GM18519 (cell line): ENCODE results near the gene CDH4.
"Not testable (repeated sequence)": the region's sequence is repeated elsewhere in the genome, so short reads cannot be mapped to it uniquely, and the experiment has no call there.

Experiments
- ATAC-seq: cut with Tn5 transposase; IDR thresholded peaks from one replicate; pipeline ENCODE4 v1.9.1; 2021; ENCODE audit warnings: mild to moderate bottlenecking, moderate library complexity; ENCODE audit not compliant: unreplicated experiment, low FRiP score

The CDH4 gene

DNA sequence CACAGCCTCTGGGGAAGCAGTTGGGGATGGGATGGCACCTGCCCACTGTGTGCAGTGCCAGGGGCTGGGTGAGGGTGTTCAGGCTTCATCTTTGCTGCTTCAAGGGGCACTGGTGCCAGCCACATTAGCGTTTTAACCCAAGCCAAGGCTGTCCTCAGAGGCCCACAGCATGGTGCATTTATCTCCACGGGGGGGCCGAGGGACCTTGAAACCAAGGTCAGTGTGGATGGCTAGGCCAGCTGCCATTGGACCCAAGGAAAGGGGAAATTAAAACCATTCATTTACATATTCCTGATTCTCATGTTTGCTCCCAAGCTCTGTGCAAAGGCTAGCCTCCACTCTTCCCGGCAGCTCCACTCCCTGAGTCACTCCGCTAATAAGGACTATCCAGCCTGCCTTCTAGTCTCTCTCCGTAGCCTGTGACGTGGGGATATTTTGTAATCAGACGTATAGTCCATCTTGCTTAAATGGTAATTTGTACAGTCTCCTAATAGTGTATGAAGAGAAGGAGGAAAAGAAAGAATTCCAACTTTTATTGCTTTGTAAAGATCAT, 197.1 kb downstream of the CDH4 start:
- no peak for ATAC-seq

DNA sequence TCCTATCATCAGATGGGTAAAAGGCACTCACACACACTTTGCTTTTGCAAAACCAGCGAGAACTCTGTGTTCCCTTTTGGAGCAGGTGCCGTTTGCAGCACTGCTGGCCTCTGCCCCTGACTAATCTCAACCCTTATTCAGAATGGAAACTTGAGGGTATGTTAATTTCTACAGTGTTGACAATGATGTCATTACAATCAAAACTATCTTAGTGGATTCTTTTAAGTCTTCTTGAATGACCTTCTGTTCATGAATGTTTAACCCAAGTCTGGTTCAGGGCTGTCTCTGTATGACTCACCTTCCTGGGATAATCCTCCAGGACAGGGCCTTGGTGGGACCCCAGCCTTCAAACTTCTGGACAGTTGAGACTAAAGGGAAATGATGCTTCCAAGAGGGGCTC, 197.9 kb downstream of the CDH4 start:
- ATAC-seq, result no peak

DNA sequence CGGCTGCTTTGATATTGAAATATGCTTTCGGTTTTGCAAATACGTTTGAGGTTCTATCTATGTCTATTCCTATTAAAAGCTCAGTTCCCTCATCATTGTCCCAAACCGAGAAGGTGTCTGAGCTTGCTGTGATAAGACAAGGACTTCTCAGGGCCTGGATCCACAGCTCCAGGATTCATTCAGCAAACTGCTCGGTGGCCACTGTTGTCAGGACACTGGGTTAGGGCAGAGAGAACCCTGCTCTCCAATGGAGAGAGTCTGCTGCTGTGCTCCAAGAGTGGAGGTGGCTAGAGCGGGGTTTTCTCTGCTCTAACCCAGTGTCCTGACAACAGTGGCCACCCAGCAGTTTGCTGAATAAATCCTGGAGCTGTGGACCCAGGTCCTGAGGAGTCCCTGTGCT, 198.5 kb downstream of the CDH4 start:
- ATAC-seq, result no peak

DNA sequence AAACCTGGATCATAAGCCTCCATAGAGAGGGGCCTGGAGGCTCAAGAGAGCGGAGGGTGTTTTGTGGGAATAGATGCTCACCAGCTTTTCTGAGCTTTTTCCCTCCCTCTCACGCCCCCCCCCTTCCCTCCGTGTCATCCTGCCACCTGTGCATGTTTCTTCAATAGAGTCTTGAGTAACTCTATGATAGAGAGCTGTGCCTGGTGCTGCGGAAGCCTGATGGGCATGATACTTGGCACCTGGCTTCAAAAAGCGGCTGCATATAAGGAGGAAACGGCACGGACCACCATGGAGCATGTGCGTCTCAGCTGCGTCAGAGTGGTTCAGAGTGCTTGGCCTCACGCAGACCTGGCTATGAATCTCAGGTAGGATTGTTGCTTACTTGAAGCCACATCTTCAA, 198.9 kb downstream of the CDH4 start:
- no peak for ATAC-seq

DNA sequence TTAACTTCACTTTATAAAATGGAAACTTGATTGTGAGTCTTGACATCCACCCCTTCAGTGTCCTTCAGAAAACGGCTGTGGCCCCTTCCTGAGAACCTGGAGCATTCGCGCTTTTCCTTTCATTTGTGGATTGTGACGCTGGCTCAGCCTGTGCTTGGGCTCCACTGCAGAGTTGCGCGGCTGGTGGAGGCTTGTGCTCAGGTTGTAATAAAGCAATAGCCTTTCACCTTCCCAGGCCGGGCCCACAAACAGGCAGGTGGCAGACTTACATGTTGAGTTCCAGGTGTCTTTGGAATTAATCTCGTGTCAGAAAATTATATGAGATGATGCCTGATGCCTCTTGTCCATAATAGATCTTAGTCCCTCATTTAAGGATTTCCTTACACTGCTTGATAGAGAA, 199.9 kb downstream of the CDH4 start:
- ATAC-seq, result no peak

DNA sequence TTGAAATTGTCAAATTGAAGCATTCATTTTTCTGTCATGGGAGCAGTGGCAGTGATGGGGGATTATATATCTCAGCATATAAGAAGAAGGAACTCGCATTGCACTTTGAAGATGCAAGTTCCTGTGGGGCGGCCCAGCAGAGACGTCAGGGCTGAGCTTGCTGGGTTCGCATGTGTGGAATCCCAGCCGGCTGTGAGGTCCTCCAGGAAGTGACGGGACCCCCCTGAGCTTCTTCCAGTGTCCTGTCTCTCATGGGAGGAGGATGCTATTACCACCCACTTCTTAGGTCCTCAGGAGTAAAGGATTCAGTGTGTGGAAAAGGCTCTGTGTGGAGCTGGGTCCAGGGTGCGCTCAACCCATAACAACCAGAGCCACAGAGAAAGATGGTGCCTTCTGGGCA, 201.2 kb downstream of the CDH4 start:
- ATAC-seq, result no peak

DNA sequence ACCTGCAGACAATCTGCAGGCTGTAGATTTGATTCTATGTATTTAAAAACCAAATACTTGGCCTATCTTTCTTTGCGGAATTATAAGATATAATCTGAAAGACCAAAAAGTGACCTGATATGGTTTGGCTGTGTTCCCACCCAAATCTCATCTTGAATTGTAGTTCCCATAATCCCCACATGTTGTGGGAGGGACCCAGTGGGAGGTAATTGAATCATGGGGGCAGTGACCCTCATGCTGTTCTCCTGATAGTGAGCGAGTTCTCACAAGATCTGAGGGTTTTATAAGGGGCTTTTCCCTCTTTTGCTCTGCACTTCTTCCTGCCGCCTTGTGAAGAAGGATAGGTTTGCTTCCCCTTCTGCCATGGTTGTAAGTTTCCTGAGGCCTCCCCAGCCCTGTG, 201.6 kb downstream of the CDH4 start:
- not testable (repeated sequence) for ATAC-seq

DNA sequence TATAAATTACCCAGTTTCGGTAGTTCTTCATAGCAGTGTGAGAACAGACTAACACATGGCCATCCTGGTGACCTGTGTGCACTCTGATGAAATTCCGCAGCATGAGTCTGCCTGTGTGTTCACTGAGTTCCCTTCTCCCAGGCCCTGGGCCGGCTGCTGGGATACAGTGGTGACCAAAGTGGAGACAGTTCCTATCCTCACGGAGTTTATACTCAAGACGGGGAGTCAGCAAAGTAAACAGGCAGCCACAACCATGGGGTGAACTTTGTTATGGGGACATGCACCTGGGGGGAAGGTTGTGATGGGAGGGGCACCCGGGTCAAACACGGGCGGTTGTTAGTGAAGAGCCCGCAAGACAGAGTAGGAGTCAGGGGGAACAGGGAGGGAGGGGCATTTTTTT, 202.0 kb downstream of the CDH4 start:
- ATAC-seq, result no peak

DNA sequence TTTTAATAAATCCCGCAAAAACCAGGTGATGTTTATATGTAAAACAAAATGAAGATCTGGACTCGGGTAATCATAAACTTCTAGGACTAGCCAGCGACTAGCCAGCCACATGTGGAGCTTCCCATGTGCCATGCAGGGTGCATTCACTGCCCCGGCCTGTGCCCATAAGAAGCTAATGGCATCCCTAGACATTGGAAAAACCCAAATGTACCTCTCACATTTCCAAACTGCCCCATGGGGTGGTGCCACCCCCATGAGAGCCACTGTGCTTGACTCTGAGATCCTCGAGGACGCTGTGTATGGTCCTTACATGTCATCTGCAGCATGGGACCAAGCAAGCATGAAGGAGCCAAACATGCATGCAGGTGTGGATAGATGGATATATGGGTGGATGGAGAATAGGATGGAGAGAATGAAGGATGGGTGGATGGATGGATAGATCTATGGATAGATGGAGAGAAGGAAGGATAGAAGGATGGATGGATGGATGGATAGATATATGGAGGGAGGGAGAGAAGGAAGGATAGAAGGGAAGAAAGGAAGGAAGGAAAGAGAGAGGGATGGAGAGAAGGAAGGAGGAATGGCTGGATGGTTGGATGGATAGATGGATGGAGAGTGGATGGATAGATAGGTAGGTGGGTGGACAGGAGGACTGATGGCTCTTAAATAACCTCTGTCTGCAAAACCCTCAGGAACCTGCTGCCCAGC, 203.6 kb downstream of the CDH4 start:
- no peak for ATAC-seq

DNA sequence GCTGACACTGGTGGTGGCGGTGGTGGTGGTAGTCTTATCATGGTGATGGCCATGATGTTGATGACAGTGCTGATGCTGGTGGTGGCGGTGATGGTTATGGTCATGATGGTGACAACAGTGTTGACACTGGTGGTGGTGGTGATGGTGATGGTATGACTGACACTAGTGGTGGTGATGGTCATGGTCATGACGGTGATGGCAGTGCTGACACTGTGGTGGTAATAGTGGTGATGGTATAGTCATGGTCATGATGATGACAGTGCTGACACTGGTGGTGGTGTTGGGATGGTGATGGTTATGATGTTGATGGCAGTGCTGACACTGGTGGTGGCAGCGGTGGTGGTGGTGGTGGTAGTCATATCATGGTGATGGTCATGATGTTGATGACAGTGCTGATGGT, 205.7 kb downstream of the CDH4 start:
- no peak for ATAC-seq

DNA sequence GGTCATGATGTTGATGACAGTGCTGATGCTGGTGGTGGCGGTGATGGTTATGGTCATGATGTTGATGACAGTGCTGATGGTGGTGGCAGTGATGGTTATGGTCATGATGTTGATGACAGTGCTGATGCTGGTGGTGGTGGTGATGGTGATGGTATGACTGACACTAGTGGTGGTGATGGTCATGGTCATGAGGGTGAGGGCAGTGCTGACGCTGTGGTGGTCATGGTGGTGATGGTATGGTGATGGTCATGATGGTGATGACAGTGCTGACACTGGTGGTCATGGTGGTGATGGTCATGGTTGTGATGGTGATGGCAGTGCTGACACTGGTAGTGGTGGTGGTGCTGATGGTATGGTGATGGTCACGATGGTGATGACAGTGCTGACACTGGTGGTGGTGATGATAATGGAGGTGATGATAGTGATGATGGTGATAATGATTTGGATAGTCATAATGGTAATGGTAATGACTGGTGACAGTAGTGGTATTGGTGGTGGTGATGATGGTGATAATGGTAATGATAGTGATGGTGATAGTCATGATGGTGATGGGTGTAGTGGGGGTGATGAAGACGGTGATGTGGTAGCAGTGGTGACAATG, 206.2 kb downstream of the CDH4 start:
- ATAC-seq, result no peak

DNA sequence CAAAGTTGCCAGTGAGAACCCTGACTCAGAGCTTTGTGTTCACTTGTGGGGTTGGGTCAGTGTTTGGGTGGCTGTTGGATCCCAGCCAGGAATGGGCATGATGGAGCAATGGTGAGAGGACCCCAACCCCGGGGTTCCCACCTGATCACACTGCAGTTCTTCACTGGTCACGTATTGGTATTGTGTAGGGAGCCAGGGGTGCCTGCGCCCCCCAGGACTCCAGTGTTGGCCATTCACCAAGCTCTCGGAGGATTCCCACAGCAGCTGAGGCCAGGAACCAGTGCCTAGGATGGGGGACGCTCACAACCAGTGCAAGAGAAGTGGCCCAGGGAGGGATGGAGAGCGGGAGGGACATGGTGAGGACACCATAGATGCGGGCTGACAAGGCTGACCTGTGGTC, 207.2 kb downstream of the CDH4 start:
- no peak for ATAC-seq

DNA sequence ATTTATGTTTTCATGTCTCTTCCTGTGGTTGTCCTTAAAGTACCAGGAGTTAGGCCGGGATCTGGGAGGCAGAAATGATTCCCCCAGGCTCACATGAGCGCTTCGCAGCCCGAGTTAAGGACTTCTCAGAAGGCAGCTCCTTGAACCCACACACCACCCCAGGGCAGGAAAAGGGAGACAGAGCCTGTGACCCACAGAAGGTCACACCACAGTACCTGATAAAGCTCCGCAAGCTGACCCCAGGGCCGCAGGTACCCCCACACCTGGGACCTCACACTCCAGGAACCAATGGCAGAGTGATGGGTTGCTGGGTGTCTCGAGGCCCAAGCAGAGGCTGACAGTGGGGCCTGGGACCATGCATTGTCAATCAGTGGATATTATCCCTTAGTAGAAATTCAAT, 207.6 kb downstream of the CDH4 start:
- ATAC-seq, result no peak

DNA sequence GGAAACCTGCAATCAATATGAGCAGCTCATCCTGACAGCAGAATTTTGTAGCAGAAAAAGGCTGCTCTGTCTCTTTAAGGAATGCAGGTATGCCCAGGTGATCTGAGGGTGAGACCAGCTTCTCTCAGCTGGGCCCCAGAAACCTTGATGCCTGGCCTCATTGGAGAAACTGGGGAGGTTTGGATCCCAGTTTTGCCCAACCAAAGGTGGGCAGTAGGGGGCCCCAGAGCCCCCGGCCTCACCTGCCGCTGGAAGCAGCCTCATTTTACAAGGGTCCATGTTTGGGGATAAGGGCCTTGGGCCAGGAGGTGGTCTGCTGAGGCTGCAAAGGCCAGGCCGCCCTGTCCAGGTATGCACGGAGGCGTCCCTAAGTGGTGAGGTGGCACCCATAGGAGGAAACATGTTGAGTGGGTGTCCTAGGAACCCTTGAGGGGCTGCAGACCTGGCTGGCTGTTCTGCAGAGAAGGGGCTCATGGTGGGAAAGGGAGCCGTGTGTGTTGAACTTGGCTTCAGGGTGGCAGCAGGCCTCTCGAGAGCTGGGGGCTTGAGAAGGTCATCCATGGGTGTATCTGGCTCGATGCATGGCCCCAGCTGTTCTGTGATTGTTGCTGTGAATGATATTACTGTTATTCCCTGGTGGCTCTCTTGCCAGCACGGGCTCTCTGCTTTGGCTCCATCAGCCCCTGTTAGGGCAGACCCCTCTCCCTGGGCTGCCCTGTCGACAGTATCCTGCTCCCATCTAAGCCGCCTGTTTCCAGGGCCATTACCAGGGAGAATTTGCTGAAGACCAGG, 208.4 kb downstream of the CDH4 start:
- ATAC-seq, result no peak

DNA sequence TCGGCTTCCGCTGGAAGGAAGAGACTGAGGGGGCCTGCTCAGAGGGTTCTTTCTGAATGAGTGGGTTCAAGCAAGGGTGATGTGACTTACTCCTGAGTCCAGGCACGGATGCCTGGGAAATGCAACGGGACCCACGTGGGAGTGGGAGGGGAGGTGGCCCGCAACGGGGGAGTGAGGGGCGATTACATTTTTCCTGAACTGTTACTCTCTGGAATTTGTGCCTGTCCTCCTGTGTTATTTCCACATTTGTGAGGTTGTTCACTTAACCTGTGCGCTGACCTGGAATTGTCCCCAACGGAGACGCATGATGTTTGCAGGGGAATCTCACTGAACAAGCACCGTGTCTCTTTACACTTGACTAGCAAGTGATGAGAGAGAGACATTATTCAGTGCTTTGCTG, 209.4 kb downstream of the CDH4 start:
- ATAC-seq, result no peak

DNA sequence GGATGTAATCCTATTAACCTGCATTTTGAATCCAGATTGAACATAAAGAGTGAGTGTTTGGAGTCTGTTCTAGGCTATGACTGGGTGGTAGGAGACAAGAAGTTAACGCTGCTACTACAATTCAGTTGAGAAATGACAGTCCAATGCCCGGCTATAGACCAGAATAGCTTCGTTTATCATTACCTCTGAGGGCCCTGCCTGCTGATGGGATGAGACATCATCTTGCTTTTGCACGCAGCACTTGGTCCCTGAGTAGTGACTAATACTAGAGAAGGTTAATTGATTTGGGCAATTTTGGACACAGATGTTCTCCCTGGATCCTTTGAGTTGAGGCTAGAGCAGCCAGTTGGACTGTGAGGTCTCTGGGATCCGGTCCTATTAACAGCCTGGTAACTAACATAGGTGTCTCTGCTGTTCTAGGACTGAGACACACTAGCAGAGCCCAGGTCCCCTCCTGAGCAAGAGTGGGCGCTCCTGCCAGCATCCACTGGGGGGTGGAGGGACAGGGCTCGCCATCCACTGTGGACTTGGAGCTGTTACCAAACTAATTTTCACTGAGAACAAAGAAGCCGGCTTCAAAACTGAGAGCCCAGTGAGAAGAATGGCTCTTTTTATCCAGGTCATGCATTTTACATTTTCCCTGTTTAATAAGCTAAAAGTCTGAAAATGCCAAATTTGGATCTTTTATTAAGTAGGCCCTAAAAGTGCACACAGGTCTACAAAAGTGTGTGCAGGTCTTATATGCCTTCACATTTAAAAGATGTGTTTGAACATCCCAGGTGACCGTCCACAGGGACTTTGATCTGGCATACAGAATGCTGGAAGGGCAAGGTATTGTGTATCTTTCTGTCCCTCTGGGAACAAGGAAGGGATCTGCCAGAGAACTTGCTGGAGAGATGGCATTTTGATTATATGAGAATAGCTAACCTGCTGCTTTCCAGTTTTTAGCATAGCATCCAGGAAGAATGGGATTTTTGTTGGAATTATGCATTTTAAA, 212.5 kb downstream of the CDH4 start:
- no peak for ATAC-seq

DNA sequence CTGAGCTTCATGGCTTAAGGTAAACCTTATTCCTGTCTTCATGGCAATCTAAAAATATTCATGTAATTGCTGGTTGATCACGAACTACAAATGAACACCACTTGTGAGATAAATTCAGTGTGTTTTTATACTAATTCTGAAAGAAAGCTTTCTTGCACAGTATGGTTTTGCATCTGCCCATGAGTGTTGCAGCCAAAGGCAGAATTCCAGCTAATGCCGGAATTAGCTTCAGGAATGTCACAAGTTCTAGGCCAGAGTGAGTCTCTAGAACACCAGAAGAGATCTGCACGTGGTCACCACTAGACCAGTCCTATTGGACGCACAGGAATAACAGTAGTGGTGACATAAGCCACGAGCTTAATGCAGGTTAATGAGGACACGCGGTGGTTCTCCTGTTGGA, 223.7 kb downstream of the CDH4 start:
- ATAC-seq, result no peak

DNA sequence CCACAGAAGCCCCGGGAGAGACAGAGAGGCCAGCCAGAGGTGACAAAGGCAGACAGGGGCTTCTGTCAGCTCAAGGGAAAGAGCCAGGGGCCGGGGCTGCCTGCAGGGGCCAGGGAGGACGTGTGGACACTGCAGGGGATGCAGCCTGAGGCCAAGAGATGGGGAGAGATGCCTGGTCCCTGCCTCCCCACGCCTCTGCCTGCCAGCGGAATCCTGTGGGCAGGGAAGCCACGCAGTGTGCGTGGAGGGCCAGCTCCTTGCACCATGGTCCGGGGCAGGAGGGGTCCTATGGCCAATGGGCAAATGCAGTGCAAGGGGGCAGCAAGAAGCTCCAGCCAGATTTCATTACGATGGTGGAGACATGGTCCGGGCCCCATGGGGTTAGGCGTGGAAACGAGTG, 224.9 kb downstream of the CDH4 start:
- ATAC-seq, result no peak

DNA sequence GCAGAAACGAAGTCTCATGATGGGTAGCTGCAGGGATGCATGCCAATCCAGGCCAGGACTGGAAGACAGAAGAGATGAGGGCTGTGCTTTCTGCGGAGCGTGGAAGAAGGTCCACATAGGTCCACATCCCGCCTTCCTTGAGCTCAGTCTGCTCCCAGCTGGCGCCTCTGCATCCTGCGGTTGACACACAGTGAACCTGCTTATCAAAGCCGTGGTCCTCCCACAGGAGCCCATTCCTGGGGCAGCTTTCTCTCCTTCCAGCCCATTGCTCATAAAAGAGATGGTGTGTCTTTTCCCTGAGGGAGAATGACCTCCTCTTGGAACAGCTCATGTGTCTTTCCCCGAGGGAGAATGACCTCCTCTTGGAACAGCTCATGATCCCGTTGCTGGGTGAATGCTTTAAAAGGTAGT, 225.4 kb downstream of the CDH4 start:
- ATAC-seq, result no peak

DNA sequence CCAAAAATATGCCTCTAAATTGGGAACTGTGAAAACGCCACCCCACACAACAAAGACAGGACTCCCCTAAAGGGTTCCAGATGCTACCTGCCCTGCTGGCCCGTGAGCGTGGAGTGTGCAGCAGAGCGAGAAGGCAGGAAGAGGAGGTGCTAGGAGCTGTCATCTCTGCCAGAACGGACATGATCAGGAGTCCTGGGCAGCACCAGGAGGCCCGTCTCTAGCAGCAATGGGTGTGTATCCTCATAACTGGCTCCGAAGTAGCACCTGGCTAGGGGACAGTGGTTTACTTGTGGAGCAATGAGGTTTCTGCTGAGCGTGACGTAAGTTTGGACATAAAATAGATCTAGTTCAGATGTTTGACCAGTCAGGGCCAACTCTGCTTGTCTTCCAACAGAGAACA, 226.0 kb downstream of the CDH4 start:
- ATAC-seq, result no peak
